AG10803 (cell line): ENCODE measurements around the gene KLHL29.
"Not testable (repeated sequence)": the region's sequence is repeated elsewhere in the genome, so short reads cannot be mapped to it uniquely, and the experiment has no call there.

ENCODE experiments used
- DNase-seq: peaks from one replicate; pipeline ENCODE4 v3.0.0; 2010; ENCODE audit warnings: low read depth
- H3K4me3 ChIP-seq: 2 replicates; pipeline ENCODE4 v1.5.1; 2011; ENCODE audit warnings: mild to moderate bottlenecking, low read length, control low read depth
- TF ChIP-seq, protein P1 (sequence below): conservative IDR thresholded peaks from 2 replicates; pipeline ENCODE4 v1.5.1; 2011; ENCODE audit warnings: mild to moderate bottlenecking, low read length, control low read depth, inconsistent platforms

The KLHL29 gene

DNA sequence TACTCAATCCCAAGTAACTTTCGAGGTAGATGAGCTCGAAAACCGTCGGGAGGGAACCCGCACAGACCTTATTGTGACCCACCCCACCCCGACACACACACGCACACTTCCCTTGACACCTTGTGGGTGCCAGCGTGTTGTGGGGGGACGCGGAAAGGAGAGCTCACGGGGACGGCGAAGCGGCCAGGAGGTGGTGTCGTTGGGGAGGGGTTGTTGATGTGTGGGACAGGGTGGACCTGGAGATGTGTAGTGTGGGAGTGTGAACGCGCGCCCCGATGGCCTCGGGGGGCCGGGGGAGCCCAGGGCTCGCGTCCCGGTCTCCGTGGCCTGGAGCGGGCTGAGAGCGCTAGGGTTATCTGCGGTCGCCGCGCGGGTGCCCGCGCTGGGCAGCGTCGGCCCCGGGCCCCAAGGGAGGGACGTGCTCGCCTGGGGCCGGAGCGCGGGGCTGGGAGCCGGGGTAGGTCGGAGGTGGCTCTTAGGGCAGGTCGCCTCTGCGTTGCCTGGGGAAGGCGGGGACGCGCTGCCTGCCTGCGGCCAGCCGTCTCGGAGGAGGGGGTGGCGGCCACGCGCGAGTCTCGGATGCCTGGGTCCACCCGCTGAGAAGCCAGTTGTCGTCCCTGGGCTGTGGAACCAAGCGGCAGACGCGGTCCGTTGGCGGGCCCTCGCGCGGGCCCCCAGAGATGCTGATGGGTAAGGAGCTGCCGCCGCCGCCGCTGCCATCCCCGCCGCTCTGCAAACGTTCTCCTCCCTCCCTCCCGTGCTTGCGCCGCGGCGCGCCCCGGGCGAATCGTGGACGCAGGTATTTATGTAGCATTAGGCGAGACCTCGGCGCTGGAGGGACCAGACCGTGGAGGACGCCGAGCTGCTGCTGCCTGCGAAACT is 1.6 kb downstream of the KLHL29 start:
- TF ChIP-seq, protein P1, sequence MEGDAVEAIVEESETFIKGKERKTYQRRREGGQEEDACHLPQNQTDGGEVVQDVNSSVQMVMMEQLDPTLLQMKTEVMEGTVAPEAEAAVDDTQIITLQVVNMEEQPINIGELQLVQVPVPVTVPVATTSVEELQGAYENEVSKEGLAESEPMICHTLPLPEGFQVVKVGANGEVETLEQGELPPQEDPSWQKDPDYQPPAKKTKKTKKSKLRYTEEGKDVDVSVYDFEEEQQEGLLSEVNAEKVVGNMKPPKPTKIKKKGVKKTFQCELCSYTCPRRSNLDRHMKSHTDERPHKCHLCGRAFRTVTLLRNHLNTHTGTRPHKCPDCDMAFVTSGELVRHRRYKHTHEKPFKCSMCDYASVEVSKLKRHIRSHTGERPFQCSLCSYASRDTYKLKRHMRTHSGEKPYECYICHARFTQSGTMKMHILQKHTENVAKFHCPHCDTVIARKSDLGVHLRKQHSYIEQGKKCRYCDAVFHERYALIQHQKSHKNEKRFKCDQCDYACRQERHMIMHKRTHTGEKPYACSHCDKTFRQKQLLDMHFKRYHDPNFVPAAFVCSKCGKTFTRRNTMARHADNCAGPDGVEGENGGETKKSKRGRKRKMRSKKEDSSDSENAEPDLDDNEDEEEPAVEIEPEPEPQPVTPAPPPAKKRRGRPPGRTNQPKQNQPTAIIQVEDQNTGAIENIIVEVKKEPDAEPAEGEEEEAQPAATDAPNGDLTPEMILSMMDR: 0 out of 2 replicates have a peak, but pooled peaks have one; percentile 6
- DNase-seq: peak; percentile 33

GRCh38 chr2:23387221-23387550 is 2.2 kb downstream of the KLHL29 start:
- DNase-seq: no peak
- TF ChIP-seq, protein P1: no peak

More for the DNA sequence above, 1.6 kb downstream of the KLHL29 start:
- peak overlapping the region; percentile 77 for H3K4me3 ChIP-seq

GRCh38 chr2:23387845-23388244 is 2.9 kb downstream of the KLHL29 start:
- no peak for DNase-seq
- no peak overlapping the region for H3K4me3 ChIP-seq
- TF ChIP-seq, protein P1: no peak

More at GRCh38 chr2:23387221-23387550, 2.2 kb downstream of the KLHL29 start:
- peak overlapping the region; percentile 77 for H3K4me3 ChIP-seq

GRCh38 chr2:23388294-23388693 is 3.3 kb downstream of the KLHL29 start:
- no peak for DNase-seq
- TF ChIP-seq, protein P1: no peak
- H3K4me3 ChIP-seq: no peak overlapping the region

DNA sequence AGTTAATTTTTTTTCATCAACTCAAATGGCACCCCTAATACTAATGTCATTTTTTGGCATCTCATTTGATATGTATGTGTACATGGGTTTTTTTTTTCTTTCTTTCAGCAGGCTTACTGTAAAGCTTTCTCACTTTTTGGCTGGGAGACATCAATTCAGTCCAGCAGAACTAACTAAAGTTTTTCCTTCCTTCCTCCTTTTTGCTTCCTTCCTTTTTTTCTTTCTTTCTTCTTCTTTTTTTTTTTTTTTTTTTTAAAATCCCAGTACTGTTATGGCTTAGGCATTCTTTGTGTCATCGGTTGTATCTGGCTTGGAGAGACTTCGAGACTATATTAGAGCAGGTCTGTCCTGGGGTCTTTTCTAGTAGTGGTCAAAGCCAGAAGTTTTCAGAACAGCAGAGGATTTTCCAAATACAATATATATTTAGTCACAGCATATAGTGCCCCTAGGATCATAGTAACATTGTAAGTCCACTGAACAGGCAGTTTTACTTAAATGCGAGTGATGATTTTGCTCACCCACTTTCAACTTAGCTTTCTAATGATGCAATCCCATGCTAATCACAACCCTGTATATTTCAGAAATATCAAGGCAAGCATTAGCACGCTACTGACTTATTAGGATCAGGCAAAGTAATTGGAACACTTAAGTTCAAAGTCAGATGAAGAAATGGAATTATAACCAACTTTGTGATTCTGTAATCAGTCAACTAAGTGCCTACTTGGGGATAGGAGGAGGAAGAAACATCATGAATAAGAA is 4.0 kb downstream of the KLHL29 start:
- TF ChIP-seq, protein P1: no peak
- no peak overlapping the region for H3K4me3 ChIP-seq
- no peak for DNase-seq

- no peak overlapping the region for H3K4me3 ChIP-seq
- TF ChIP-seq, protein P1: no peak
- no peak for DNase-seq
Measured at GRCh38 chr2:23390152-23390551, 5.2 kb downstream of the KLHL29 start.

DNA sequence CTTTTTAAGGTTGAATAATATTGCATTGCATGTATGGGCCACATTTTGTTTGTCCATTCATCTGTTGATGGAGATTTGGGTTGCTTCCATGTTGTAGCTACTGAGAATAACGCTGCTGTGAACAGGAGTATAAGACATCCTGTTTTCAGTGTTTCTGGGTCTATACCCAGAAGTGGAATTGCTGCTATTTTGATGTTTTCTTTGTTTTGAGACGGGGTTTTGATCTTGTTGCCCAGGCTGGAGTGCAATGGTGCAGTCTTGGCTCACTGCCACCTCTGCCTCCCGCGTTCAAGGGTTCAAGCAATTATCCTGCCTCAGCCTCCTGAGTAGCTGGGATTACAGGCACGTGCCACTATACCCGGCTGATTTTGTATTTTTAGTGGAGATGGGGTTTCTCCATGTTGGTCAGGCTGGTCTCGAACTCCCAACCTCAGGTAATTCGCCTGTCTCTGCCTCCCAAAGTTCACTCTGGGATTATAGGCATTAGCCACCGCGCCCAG is 6.3 kb downstream of the KLHL29 start:
- H3K4me3 ChIP-seq, DNase-seq: not testable (repeated sequence)
